Stimulated activated CD4-positive, alpha-beta T cell treated with anti-CD3 and anti-CD28 coated beads, TNF-alpha, amount 100 ng/mL, for 1 hour (primary cell): ENCODE data around the gene CDC42BPA.
"Not testable (repeated sequence)": the region's sequence is repeated elsewhere in the genome, so short reads cannot be mapped to it uniquely, and the experiment has no call there.

Experiments
- DNase-seq, 3 donors: peaks; one replicate each; pipeline ENCODE4 v3.0.0-alpha.2; 2020; ENCODE audit warnings: low read depth in 3 of 3, low spot score in 1 of 3

The CDC42BPA gene

GRCh38 chr1:226999579-226999978 lies 318.7 kb downstream of the CDC42BPA start:
- not testable (repeated sequence) for DNase-seq

GRCh38 chr1:226995365-226996332 lies 322.6 kb downstream of the CDC42BPA start:
- DNase-seq: no peak

GRCh38 chr1:226994586-226995364 lies 323.5 kb downstream of the CDC42BPA start:
- no peak for DNase-seq

- DNase-seq: no peak
Measured at GRCh38 chr1:226993814-226994585, 324.3 kb downstream of the CDC42BPA start.

GRCh38 chr1:226991920-226992319 lies 326.4 kb downstream of the CDC42BPA start:
- no peak for DNase-seq

GRCh38 chr1:226990133-226990716 lies 328.1 kb downstream of the CDC42BPA start:
- DNase-seq: peak in 2 of 3 donors; percentile 9 to 34

- DNase-seq: no peak
Measured at GRCh38 chr1:226989085-226989920, 329.0 kb downstream of the CDC42BPA start.

GRCh38 chr1:226988334-226988666 lies 330.0 kb downstream of the CDC42BPA start:
- DNase-seq: no peak

GRCh38 chr1:226987623-226988333 lies 330.5 kb downstream of the CDC42BPA start:
- no peak for DNase-seq

GRCh38 chr1:226987179-226987536 lies 331.1 kb downstream of the CDC42BPA start:
- DNase-seq: no peak

- no peak for DNase-seq
Measured at GRCh38 chr1:226986496-226987178, 331.7 kb downstream of the CDC42BPA start.

GRCh38 chr1:226985839-226986463 lies 332.3 kb downstream of the CDC42BPA start:
- no peak for DNase-seq

GRCh38 chr1:226985239-226985838 lies 333.0 kb downstream of the CDC42BPA start:
- DNase-seq: no peak

- DNase-seq: no peak
Measured at GRCh38 chr1:226984521-226985238, 333.6 kb downstream of the CDC42BPA start.

- DNase-seq: no peak
Measured at GRCh38 chr1:226983992-226984364, 334.3 kb downstream of the CDC42BPA start.

- DNase-seq: no peak
Measured at GRCh38 chr1:226983247-226983991, 334.9 kb downstream of the CDC42BPA start.
